Neural progenitor cell (in vitro differentiated cells): ENCODE data around the gene NF2. TPM values are rescaled to one million over a fixed set of nuclear protein-coding genes. Genes with fewer than 3 reads are reported as not detected.
A peak's percentile ranks its signal among the peaks of the same experiment; 100 is the strongest.

ENCODE experiments used
- DNase-seq: peaks from one replicate; pipeline ENCODE4 v3.0.0-alpha.2; 2016; ENCODE audit warnings: low spot score
- H2AFZ ChIP-seq: fragments of 200-600 bp; sonication (generic); replicated peaks from 2 replicates; pipeline ENCODE4 v1.6.1; 2016; ENCODE audit warnings: antibody characterized with exemption
- H3F3A ChIP-seq: fragments of 200-600 bp; sonication (generic); 2 replicates; pipeline ENCODE4 v1.6.1; 2016; ENCODE audit warnings: antibody characterized with exemption, low read depth
- H3K27ac ChIP-seq: fragments of 200-600 bp; sonication (generic); 2 replicates; pipeline ENCODE4 v1.5.1; 2016; ENCODE audit warnings: mild to moderate bottlenecking
- H3K27me3 ChIP-seq: fragments of 200-600 bp; sonication (generic); 2 replicates; pipeline ENCODE4 v1.6.1; 2016; ENCODE audit warnings: mild to moderate bottlenecking, moderate library complexity
- H3K36me3 ChIP-seq: fragments of 200-600 bp; sonication (generic); 2 replicates; pipeline ENCODE4 v1.5.1; 2016
- H3K4me1 ChIP-seq: fragments of 200-600 bp; sonication (generic); 2 replicates; pipeline ENCODE4 v1.6.1; 2016; ENCODE audit warnings: mixed run types
- H3K4me2 ChIP-seq: fragments of 200-600 bp; sonication (generic); 2 replicates; pipeline ENCODE4 v1.6.1; 2016
- H3K4me3 ChIP-seq: fragments of 200-600 bp; sonication (generic); 2 replicates; pipeline ENCODE4 v1.5.1; 2016
- H3K79me2 ChIP-seq: fragments of 200-600 bp; sonication (generic); 2 replicates; pipeline ENCODE4 v1.6.1; 2016; ENCODE audit warnings: low read depth
- H3K9ac ChIP-seq: fragments of 200-600 bp; sonication (generic); 2 replicates; pipeline ENCODE4 v1.6.1; 2016
- H3K9me3 ChIP-seq: fragments of 200-600 bp; sonication (generic); 2 replicates; pipeline ENCODE4 v1.5.1; 2016; ENCODE audit warnings: low read depth
- H4K20me1 ChIP-seq: fragments of 200-600 bp; sonication (generic); 2 replicates; pipeline ENCODE4 v1.6.1; 2016; ENCODE audit warnings: low read depth
- H3K27ac Mint-ChIP-seq: 3 replicates; pipeline ENCODE4 v1.8.0; 2021; ENCODE audit warnings: mixed read lengths
- H3K27me3 Mint-ChIP-seq: 2 replicates; pipeline ENCODE4 v1.8.0; 2022; ENCODE audit warnings: low read depth, mild to moderate bottlenecking, inconsistent platforms, moderate library complexity, mixed read lengths; ENCODE audit not compliant: insufficient read depth
- H3K36me3 Mint-ChIP-seq: 3 replicates; pipeline ENCODE4 v1.8.0; 2021; ENCODE audit warnings: mixed read lengths
- H3K4me1 Mint-ChIP-seq: 3 replicates; pipeline ENCODE4 v1.8.0; 2021; ENCODE audit warnings: mixed read lengths
- H3K4me3 Mint-ChIP-seq: 3 replicates; pipeline ENCODE4 v1.8.0; 2021; ENCODE audit warnings: mild to moderate bottlenecking, moderate library complexity, mixed read lengths
- H3K9me3 Mint-ChIP-seq: 3 replicates; pipeline ENCODE4 v1.8.0; 2020; ENCODE audit warnings: mixed read lengths
- EZH2 ChIP-seq: fragments of 200-600 bp; sonication (generic); IDR thresholded peaks from 2 replicates; pipeline ENCODE4 v1.6.1; 2017; ENCODE audit warnings: antibody characterized with exemption, mild to moderate bottlenecking, moderate library complexity
- EZH2phosphoT487 ChIP-seq: fragments of 200-600 bp; sonication (generic); IDR thresholded peaks from 2 replicates; pipeline ENCODE4 v1.6.1; 2017; ENCODE audit warnings: antibody characterized with exemption
- total RNA-seq: library from RNA; depleted of rRNA; stranded (reverse); fragments of >200 nt; gene quantifications from 2 replicates; pipeline ENCODE4 v1.2.3, GENCODE V29; 2015; ENCODE audit warnings: low replicate concordance
- TF ChIP-seq, protein P1 (sequence below): fragments of 200-600 bp; sonication (generic); IDR thresholded peaks from 2 replicates; pipeline ENCODE4 v1.5.1; 2017; ENCODE audit warnings: antibody characterized with exemption, mild to moderate bottlenecking

The NF2 gene
- total RNA-seq, 1 donor from 2014 or later, result 18.7 TPM

DNA sequence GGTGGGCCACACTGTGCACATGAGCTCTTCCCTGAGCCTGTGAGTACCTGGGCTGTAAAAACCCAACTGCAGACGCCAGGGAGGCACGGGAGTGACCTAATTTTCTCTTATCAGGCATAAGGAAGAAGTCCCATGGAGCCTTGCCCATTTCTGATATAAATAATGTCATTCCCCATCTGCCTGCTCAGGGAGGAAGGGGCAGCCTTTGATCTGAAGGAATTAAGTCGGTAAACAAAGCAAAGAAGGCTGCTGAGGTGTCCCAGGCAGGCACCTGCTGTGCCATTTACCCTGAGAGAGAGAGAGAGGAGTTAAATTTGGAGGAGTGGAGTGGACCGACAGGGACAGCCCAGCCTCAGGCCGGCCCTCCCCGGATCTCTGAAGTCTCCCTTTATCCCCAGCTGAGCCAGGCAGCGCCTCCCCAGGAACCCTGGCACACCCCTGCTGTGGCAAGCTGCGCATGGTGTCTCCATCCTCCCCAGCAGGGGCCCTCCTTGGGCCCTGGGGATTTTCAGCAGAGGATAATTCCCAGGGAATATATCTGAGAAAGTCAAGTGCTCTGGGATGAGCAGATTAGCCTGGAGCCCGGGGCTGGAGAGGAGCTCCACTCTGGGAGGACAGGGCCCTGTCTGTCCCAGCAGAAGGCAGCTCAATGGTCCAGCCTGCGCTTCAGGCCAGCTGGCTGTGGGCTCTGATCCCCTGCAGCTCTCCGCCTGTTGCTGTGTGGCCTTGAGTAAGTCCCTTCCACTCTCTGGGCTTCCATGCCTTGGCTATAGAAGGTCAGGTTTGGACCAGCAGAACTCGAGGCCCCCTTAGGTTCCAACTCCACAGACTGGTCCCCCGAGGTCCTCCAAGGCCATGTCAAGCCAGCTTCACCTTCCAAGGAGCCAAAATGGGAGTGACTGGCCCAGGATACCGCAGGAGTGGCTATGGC lies 98.8 kb downstream of the NF2 start:
- H3K27ac ChIP-seq, result no peak overlapping the region
- DNase-seq, result peak; percentile 58
- peak overlapping the region; percentile 58 for H3K4me3 Mint-ChIP-seq

DNA sequence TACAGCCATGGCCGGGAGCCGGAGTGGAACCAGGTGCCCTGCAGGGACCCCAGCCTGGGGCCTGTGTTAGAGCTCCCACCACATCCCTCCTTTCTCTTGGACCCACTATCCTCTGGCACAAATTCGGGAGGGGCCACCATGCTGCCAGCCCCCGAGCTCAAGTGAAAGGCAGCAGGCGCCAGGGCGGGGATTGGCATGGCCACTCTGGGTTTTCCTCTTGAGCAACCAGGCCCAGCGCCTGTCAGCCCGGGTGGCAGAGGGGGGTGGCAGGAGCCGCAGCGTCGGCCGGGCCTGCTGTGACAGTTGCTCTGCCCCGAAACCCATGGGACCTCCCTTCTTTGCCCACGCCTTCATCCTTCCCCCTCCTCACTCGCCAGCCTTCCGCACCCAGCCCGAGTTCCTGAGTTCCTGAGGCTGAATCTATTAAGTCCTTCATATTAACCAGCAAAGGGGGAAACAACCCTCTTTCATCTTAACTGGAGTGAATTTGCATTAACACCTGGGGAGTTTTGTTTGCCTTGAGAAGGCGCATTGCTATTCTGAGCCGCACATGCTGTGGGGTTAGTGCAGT lies 99.6 kb downstream of the NF2 start:
- H3K27ac ChIP-seq, result no peak overlapping the region

More for the DNA sequence above, 98.8 kb downstream of the NF2 start:
- peaks cover 59% of the 10 kb centered on the region for H3K4me1 ChIP-seq
- peaks cover 33% of the 10 kb centered on the region for H4K20me1 ChIP-seq
- Mint-ChIP-seq H3K4me1 (peaks cover 60% of the 10 kb centered on the region), H3K27ac (peak overlapping the region; percentile 3), H3K36me3 (no peaks in the 10 kb centered on the region), H3K9me3 (no peaks in the 10 kb centered on the region), H3K27me3 (peaks cover 16% of the 10 kb centered on the region)
- H3K9me3 ChIP-seq, result no peaks in the 10 kb centered on the region
- no peaks in the 10 kb centered on the region for H3K79me2 ChIP-seq
- TF ChIP-seq EZH2phosphoT487, result peak; percentile 30
- TF ChIP-seq, protein P1, sequence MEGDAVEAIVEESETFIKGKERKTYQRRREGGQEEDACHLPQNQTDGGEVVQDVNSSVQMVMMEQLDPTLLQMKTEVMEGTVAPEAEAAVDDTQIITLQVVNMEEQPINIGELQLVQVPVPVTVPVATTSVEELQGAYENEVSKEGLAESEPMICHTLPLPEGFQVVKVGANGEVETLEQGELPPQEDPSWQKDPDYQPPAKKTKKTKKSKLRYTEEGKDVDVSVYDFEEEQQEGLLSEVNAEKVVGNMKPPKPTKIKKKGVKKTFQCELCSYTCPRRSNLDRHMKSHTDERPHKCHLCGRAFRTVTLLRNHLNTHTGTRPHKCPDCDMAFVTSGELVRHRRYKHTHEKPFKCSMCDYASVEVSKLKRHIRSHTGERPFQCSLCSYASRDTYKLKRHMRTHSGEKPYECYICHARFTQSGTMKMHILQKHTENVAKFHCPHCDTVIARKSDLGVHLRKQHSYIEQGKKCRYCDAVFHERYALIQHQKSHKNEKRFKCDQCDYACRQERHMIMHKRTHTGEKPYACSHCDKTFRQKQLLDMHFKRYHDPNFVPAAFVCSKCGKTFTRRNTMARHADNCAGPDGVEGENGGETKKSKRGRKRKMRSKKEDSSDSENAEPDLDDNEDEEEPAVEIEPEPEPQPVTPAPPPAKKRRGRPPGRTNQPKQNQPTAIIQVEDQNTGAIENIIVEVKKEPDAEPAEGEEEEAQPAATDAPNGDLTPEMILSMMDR, result no peak
- no peak overlapping the region for H3K4me3 ChIP-seq
- H3K27me3 ChIP-seq, result peaks cover 25% of the 10 kb centered on the region
- H3K36me3 ChIP-seq, result no peaks in the 10 kb centered on the region
- peak overlapping the region; percentile 74 for H3K4me2 ChIP-seq
- H3F3A ChIP-seq, result peaks cover 39% of the 10 kb centered on the region
- H3K9ac ChIP-seq, result no peak overlapping the region
- no peak overlapping the region for H2AFZ ChIP-seq

GRCh38 chr22:29703569-29704195 lies 100.2 kb downstream of the NF2 start:
- Histone ChIP-seq H3F3A (peaks cover 39% of the 10 kb centered on the region), H3K4me2 (peak overlapping the region; percentile 74), H3K79me2 (no peaks in the 10 kb centered on the region), H3K27me3 (peaks cover 25% of the 10 kb centered on the region), H3K4me1 (peaks cover 59% of the 10 kb centered on the region), H2AFZ (no peak overlapping the region), H3K9ac (no peak overlapping the region), H3K9me3 (no peaks in the 10 kb centered on the region), H3K36me3 (no peaks in the 10 kb centered on the region), H4K20me1 (peaks cover 33% of the 10 kb centered on the region), H3K4me3 (peak overlapping the region; percentile 28), H3K27ac (no peak overlapping the region)
- Mint-ChIP-seq H3K27me3 (peaks cover 22% of the 10 kb centered on the region), H3K4me3 (no peak overlapping the region), H3K9me3 (no peaks in the 10 kb centered on the region), H3K27ac (no peak overlapping the region), H3K36me3 (no peaks in the 10 kb centered on the region), H3K4me1 (peaks cover 60% of the 10 kb centered on the region)
- no peak for DNase-seq
- TF ChIP-seq, protein P1, result no peak
- no peak for TF ChIP-seq EZH2
- no peak for TF ChIP-seq EZH2phosphoT487

More for the DNA sequence above, 99.6 kb downstream of the NF2 start:
- Histone ChIP-seq H3K27me3 (peaks cover 25% of the 10 kb centered on the region), H3K4me3 (peak overlapping the region; percentile 28), H3K9me3 (no peaks in the 10 kb centered on the region), H3K4me1 (peaks cover 59% of the 10 kb centered on the region), H3K4me2 (peak overlapping the region; percentile 74), H3K36me3 (no peaks in the 10 kb centered on the region), H3K9ac (no peak overlapping the region), H3K79me2 (no peaks in the 10 kb centered on the region), H2AFZ (no peak overlapping the region), H3F3A (peaks cover 39% of the 10 kb centered on the region), H4K20me1 (peaks cover 33% of the 10 kb centered on the region)
- no peaks in the 10 kb centered on the region for H3K9me3 Mint-ChIP-seq
- DNase-seq, result peak; percentile 45
- TF ChIP-seq EZH2phosphoT487 (no peak), EZH2 (no peak)
- TF ChIP-seq, protein P1, result no peak
- H3K27me3 Mint-ChIP-seq, result peaks cover 19% of the 10 kb centered on the region
- peaks cover 60% of the 10 kb centered on the region for H3K4me1 Mint-ChIP-seq
- H3K27ac Mint-ChIP-seq, result no peak overlapping the region
- H3K4me3 Mint-ChIP-seq, result peak overlapping the region; percentile 51
- H3K36me3 Mint-ChIP-seq, result no peaks in the 10 kb centered on the region
